Measurements from ENCODE around the gene ANXA8L1.
"Not testable (repeated sequence)": the region's sequence is repeated elsewhere in the genome, so short reads cannot be mapped to it uniquely, and the experiment has no call there.

The ANXA8L1 gene

DNA sequence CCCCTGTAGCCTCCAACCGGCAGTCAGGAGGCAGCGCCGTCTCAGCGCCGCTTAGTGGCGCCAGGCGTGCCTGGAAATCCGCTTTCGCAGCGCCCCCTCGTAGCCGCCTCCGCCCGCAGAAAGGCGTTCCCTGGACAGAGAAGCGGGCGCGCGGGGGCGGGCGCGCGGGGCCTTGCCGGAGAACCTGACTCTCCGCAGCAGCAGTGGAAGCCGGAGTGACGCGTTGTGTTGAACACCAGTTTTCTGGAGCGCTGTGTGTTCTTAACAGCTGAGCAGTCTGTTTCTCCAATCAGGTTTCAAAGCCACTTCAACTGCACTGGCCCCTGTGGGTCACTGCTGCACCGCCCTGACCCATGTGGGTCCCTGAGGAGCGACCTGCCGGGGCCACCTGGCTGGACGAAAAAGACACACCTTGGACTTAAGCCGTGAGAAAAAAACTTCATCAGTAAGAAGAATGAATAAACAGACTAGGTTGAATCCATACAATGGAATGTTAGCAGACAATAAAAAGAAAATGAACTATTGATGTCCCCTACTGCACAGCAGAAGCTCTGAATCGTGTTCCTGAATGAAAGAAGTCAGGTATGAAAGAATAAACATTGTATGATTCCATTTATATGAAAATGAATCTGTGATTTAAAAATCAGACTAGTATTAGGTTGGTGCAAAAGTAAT is 22.8 kb downstream of the ANXA8L1 start:
- peak; percentile 48 for DNase-seq

DNA sequence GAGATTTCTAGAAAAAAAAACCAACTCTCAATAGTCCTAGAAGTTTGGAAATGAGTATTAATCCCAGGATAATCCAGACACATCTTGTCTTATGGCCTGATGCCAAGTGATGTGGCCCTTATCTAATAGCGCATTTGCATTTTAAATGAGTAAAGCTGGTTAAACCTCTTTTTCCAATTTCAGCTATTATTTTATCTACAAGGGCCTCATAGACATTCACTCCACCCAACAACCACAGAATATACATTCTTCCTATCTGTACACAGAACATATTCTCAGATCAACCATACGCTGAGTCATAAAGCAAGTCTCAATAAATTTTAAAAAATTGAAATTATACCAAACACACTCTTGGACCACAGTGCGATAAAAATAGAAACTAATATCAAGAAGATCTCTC is 34.0 kb downstream of the ANXA8L1 start:
- DNase-seq = not testable (repeated sequence)

DNA sequence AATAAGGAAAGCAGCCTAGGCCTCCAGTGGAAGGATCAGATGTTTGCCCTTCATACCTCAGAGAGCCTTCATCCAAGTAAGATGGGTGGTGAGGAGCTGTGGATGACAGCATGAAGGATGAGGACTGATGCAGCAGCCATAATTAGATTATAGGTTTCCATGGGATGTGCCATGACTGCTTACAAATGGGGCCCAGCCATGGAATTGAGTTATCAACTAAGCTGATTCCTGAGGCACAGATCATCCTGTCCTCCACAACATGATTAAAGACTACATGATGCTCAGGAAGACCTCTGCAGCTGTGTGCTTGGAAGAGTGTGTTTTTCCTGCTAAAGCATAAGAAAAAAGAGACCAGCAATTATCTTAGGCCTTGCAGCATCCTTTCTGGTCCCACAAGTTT is 35.5 kb downstream of the ANXA8L1 start:
- DNase-seq = not testable (repeated sequence)

DNA sequence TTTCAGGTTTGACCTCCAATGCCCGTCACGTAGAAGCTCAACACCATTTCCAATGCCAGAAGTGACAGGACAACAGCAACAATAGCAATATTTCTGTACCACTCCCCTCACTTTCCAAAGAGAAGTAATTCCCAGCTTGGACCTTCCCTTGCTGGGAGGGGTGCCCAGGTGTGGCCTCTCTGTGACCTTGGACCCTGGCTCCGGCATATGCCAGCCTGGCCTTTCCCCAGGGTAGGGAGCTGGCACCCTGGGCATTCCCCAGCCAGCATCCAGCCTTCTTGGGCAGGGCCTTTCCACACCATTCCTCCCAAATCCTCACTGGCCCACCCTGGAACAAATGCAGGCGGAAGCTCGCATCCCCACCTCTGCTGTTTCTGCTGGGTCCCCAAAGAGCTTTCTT is 37.1 kb downstream of the ANXA8L1 start:
- DNase-seq = not testable (repeated sequence)

DNA sequence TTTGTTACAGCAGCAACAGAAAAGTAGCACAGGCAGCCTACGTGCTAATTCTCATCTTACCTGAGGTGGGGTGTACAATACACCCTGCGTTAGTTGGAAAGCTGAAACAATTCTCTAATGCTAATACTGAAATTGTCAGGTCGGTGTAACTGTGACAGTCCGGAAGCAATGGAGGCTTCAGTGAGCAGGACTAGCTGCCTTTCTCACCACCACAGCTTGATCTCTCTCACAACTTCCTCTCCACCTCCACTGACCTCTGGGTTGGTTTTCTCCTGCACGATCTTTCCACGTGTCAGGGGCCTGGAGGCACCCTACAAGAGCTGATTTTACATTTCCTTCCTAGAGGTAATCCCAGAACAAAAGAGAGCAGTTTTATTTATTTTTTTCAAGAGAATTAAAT is 39.7 kb downstream of the ANXA8L1 start:
- DNase-seq = not testable (repeated sequence)

DNA sequence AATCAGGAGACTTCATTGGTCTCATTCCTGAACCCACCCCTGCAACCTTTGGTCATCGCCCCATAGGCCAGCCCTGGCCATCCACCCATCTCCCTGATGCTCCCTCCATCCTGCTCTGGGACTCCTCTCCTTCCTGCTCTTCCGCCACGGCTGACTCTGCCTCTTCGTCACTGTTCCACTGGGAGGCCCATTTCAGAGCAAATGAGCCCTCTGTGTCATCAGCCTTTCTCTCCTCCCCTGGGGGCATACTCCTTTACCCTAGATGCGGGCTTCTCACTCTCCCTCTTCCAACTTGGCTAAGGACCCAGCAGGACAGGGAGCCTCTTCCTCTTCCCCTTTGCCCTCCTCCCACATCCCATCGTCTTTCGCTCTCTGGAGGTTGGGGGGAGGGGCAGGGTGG is 42.7 kb downstream of the ANXA8L1 start:
- DNase-seq = not testable (repeated sequence)

DNA sequence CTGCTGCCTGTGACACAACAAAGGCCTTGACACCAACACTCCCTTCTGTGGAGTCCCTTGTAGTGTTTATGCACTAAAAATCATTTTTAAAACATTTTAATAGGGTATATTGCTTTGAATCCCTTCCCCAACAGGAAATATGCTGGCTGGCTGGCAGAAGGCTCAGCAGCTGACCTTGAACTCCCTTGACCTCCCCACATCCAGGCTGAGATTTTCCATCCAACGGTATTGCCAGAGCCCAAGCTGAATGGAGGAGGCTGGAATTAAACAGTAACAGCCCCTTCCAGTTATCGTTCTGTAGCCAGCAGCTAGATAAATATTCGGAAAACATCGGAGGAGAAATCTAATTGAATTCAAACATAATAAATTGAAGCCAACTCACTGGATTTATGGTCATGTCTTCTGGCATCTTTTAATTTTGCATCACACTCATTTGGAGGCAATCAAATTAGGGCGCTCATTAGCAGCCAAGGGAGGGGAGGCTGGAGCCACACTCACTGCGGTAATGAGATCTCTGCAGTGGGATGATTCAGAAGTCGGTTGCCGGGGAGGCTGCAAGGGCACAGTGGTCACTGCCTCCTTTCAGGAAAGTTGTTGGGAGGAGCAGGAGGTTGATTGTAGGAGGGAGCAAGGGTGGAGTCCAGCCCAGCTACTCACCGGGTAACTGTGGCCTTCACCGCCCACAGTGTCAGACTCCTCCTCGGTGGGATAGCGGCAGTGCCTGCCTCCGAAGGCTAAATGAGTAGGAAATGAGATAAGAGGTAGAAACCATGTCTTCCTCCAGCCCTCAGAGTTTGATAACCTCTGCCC is 44.2 kb downstream of the ANXA8L1 start:
- not testable (repeated sequence) for DNase-seq

DNA sequence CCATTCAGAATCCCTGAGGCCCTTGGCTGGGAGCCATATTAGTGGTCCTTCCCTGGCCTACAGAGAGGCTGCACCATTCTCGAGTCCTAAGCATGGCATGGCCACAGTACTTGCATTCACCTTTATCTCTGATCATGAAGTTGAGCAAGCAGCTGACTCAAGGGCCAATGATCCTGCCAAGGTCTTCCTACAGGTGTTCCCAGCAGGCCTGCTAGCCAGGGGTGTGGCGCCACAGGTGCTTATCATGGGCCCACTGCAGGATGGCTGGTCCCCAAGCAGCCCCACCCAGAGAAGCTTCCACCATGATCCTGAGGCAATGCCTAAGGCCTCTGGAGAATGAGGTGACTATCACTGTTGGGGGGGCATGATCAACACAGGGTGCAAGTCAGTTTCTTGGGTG is 48.0 kb downstream of the ANXA8L1 start:
- not testable (repeated sequence) for DNase-seq

DNA sequence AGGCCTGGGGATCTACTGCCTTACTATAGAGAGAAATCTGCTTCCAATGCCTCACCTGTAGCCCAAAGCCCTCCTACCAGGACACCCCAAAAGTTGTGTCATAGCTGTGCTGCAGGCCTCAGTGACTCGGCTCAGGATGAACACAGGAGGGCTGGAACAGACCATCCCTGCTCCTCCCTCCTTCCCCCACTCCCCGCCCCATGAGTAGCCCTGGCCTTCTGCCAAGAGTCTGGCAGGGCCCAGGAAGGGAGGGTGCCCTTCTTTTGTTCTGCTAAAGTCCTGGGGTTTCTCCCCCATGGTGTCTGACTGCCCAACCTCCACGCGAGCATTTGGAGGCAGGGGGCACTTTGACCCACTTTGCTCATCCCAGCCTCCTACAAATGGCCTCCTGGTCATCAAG is 65.4 kb downstream of the ANXA8L1 start:
- not testable (repeated sequence) for DNase-seq

Data from left hindlimb (tissue), 1 donor.